IMR-90 (cell line): Measurements from ENCODE around the gene USP35.

Source experiments
- POLR2A ChIP-seq: IDR thresholded peaks from 2 replicates; pipeline ENCODE4 v1.6.1; 2012; ENCODE audit warnings: mild to moderate bottlenecking, low read depth, low read length
- RCOR1 ChIP-seq: IDR thresholded peaks from 2 replicates; pipeline ENCODE4 v1.6.1; 2012; ENCODE audit warnings: mild to moderate bottlenecking, low read length, improper control_type of control experiment; ENCODE audit not compliant: insufficient replicate concordance
- TF ChIP-seq, protein P1 (sequence below): conservative IDR thresholded peaks from 2 replicates; pipeline ENCODE4 v1.5.1; 2012; ENCODE audit warnings: mild to moderate bottlenecking, low read depth, low read length, improper control_type of control experiment

DNA sequence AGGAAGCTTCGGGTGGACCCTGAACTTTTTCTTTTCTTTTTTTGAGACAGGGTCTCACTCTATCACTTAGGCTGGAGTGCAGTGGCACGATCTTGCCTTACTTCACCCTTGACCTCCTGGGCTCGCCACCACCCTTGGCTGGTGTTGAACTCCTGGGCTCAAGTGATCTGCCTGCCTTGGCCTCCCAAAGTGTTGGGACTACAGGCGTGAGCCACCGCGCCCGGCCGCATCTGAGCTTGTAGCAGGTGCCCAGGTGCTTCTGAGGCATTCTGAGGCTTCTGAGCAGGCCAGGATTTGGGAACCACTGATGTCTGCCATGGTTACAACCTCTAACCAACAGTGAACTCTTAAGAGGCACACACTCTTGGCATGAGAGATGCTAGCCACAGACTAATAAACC is 5.1 kb downstream of the USP35 start:
- TF ChIP-seq, protein P1, sequence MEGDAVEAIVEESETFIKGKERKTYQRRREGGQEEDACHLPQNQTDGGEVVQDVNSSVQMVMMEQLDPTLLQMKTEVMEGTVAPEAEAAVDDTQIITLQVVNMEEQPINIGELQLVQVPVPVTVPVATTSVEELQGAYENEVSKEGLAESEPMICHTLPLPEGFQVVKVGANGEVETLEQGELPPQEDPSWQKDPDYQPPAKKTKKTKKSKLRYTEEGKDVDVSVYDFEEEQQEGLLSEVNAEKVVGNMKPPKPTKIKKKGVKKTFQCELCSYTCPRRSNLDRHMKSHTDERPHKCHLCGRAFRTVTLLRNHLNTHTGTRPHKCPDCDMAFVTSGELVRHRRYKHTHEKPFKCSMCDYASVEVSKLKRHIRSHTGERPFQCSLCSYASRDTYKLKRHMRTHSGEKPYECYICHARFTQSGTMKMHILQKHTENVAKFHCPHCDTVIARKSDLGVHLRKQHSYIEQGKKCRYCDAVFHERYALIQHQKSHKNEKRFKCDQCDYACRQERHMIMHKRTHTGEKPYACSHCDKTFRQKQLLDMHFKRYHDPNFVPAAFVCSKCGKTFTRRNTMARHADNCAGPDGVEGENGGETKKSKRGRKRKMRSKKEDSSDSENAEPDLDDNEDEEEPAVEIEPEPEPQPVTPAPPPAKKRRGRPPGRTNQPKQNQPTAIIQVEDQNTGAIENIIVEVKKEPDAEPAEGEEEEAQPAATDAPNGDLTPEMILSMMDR, result no peak
- TF ChIP-seq RCOR1 (no peak), POLR2A (no peak)
